ENCODE measurements around the gene SELENON.
A peak's percentile ranks its signal among the peaks of the same experiment; 100 is the strongest.

Gene SELENON

GRCh38 chr1:25770541-25771220 is 29.3 kb upstream of the SELENON start:
- no peak for DNase-seq (ENCODE audit: low read depth)

- DNase-seq (ENCODE audit: low read depth): no peak
Measured at GRCh38 chr1:25771221-25772114, 28.5 kb upstream of the SELENON start.

- DNase-seq (ENCODE audit: low read depth): no peak
Measured at GRCh38 chr1:25772164-25772563, 27.8 kb upstream of the SELENON start.

- no peak for DNase-seq (ENCODE audit: low read depth)
Measured at GRCh38 chr1:25772692-25773245, 27.2 kb upstream of the SELENON start.

- no peak for DNase-seq (ENCODE audit: low read depth)
Measured at GRCh38 chr1:25773441-25774125, 26.4 kb upstream of the SELENON start.

- DNase-seq (ENCODE audit: low read depth): no peak
Measured at GRCh38 chr1:25774206-25774803, 25.7 kb upstream of the SELENON start.

- peak; percentile 78 for DNase-seq (ENCODE audit: low read depth)
Measured at GRCh38 chr1:25774921-25775771, 24.8 kb upstream of the SELENON start.

- no peak for DNase-seq (ENCODE audit: low read depth)
Measured at GRCh38 chr1:25779388-25779787, 20.6 kb upstream of the SELENON start.

GRCh38 chr1:25779894-25780293 is 20.1 kb upstream of the SELENON start:
- no peak for DNase-seq (ENCODE audit: low read depth)

GRCh38 chr1:25780318-25781129 is 19.5 kb upstream of the SELENON start:
- DNase-seq (ENCODE audit: low read depth): no peak

GRCh38 chr1:25781130-25781433 is 18.9 kb upstream of the SELENON start:
- no peak for DNase-seq (ENCODE audit: low read depth)

- DNase-seq (ENCODE audit: low read depth): no peak
Measured at GRCh38 chr1:25782608-25783201, 17.3 kb upstream of the SELENON start.

- DNase-seq (ENCODE audit: low read depth): no peak
Measured at GRCh38 chr1:25784575-25785051, 15.4 kb upstream of the SELENON start.

- DNase-seq (ENCODE audit: low read depth): no peak
Measured at GRCh38 chr1:25785333-25786067, 14.5 kb upstream of the SELENON start.

GRCh38 chr1:25786887-25787759 is 12.9 kb upstream of the SELENON start:
- DNase-seq (ENCODE audit: low read depth): no peak

GRCh38 chr1:25787760-25788166 is 12.2 kb upstream of the SELENON start:
- DNase-seq (ENCODE audit: low read depth): no peak

- DNase-seq (ENCODE audit: low read depth): no peak
Measured at GRCh38 chr1:25790472-25790871, 9.5 kb upstream of the SELENON start.

- no peak for DNase-seq (ENCODE audit: low read depth)
Measured at GRCh38 chr1:25792115-25792514, 7.9 kb upstream of the SELENON start.
